H7 (cell line): Measurements from ENCODE around the gene PRR9. TPM values are rescaled to one million over a fixed set of nuclear protein-coding genes. Genes with fewer than 3 reads are reported as not detected.
A peak's percentile ranks its signal among the peaks of the same experiment; 100 is the strongest.

Source experiments
- DNase-seq: peaks from one replicate; pipeline ENCODE4 v3.0.0; 2012
- H3K27me3 ChIP-seq: 2 replicates; pipeline ENCODE4 v1.6.0; 2011; ENCODE audit warnings: mild to moderate bottlenecking, low read length; ENCODE audit not compliant: control insufficient read depth, insufficient read depth
- H3K36me3 ChIP-seq: replicated peaks from 2 replicates; pipeline ENCODE4 v1.5.1; 2011; ENCODE audit warnings: low read length; ENCODE audit not compliant: control insufficient read depth, insufficient read depth
- H3K4me3 ChIP-seq: 2 replicates; pipeline ENCODE4 v1.5.1; 2011; ENCODE audit warnings: low read depth, mild to moderate bottlenecking, control low read depth, low read length, moderate library complexity; ENCODE audit not compliant: insufficient read depth
- total RNA-seq: library from RNA; depleted of rRNA; stranded (reverse); fragments of >200 nt; shearing (Covaris generic); gene quantifications from 2 replicates; pipeline ENCODE4 v1.2.3, GENCODE V29; 2014

The PRR9 gene
- total RNA-seq, 1 experiment from 2014 or later, result not detected

DNA sequence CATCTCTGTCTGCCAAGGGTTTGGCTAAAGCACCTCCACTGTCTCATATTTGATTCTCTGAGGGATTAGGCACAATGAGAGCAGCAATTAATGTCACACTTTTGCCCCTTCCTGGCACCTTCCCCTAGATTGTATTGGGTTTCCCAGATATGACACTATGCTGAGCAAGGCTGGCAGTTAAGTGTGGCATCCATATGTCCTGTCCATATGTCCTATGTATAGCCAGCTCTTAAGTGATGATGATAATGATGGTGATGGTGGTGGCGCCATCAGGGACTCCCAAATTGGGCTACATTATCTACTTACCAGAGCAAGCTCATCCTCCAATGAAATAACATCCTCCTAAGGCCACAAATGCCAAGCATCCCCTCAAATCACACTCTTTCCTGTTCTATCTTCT lies 28.6 kb downstream of the PRR9 start:
- no peaks in the 10 kb centered on the region for H3K27me3 ChIP-seq
- H3K4me3 ChIP-seq, result no peak overlapping the region
- no peak for DNase-seq
- H3K36me3 ChIP-seq, result no peaks in the 10 kb centered on the region

DNA sequence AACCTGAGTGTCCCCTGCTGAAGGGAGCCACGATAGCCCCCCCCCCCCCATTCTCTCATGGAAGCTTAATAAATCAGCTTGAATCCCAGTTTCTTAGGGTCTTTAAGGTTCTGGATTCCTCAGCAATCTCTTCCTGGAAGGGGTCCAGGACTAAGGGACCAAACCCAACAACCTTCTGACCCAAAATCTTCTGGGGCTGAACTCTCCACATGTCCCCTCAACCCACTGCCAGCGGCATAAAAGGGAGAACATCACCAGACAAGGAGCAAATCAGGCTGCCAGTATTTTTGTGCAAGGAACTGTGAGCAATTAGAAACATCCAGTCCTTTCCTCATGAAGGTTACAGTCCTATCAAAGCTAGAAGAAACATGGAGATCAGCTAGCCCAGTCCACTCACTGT lies 29.4 kb downstream of the PRR9 start:
- H3K4me3 ChIP-seq, result no peak overlapping the region
- no peak for DNase-seq
- no peaks in the 10 kb centered on the region for H3K27me3 ChIP-seq
- H3K36me3 ChIP-seq, result no peaks in the 10 kb centered on the region

DNA sequence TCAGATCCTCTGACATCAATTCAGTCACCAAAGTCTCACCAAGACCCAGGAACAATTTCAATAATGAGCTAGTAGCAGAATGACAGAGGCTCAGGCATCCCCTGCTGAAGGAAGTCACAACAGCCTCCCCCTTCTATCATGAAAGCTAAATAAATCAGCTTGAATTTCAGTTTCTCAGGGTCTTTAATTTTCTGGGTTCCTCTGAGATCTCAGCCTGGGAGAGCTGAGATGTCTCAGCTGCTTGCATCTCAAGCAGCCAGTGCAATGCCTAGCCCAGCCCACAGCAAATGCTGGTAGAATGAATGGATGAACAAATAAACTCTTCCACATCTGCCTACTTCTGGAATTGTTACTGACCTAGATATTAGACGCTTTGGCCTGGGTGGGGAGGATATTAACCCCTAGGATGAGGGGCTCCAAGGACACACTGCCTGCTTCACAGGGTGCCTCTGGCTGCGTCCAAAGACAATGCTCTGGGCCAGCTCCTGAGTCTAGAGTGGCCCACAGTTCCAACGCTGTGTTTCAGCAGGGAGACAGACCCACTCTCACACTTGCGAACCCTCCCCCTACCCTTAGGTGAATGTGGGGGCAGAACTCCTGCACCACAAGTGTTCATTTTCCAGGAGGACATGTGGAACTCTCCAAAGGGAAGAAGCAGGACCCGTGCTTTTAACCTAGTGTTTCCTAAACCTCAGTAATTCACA lies 30.9 kb downstream of the PRR9 start:
- DNase-seq, result no peak
- no peaks in the 10 kb centered on the region for H3K36me3 ChIP-seq
- no peak overlapping the region for H3K4me3 ChIP-seq
- no peaks in the 10 kb centered on the region for H3K27me3 ChIP-seq

GRCh38 chr1:153250166-153250565 lies 32.8 kb downstream of the PRR9 start:
- Histone ChIP-seq H3K27me3 (no peaks in the 10 kb centered on the region), H3K4me3 (no peak overlapping the region), H3K36me3 (no peaks in the 10 kb centered on the region)
- DNase-seq, result no peak

- Histone ChIP-seq H3K36me3 (no peaks in the 10 kb centered on the region), H3K4me3 (no peak overlapping the region), H3K27me3 (no peaks in the 10 kb centered on the region)
- no peak for DNase-seq
These were observed 33.7 kb downstream of the PRR9 start for GRCh38 chr1:153251087-153251486.

DNA sequence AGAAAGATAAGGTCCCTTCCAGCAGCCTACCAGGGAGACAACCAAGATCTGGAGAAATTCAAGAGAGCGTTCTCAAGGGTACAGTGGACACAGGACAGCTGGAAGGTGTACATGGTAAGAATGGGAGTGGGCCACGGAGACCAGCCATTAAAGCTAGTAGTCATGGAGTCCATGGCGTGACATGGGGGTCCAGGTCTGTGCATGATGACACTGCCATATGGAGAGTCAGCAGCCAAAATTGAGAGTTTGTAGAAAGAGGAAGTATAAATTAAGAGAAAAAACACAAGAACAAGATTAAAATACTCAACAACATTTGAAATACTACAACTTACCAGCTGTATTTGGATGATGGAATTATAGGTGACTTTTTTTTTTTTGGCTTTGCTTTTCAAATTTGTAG lies 34.2 kb downstream of the PRR9 start:
- DNase-seq, result no peak
- Histone ChIP-seq H3K27me3 (no peaks in the 10 kb centered on the region), H3K4me3 (no peak overlapping the region), H3K36me3 (no peaks in the 10 kb centered on the region)

DNA sequence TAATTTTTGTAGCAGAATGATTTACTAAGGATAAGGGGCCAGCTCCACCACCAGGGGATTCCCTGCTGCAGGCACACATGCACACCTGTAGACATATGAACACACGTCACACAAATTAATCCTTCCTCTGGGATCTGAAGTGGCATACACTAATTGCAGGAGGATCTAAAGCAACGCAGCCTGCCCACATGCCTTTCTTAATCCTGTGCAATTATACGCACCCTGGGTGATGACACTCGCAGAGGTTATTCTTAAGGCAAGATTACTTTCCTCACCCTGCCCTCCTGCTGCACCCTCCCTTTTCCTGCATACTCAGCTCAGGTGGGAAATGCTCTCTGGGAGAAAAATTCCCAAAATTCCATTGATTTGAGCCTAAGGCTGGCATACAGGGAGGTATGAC lies 34.6 kb downstream of the PRR9 start:
- DNase-seq, result no peak
- Histone ChIP-seq H3K27me3 (no peaks in the 10 kb centered on the region), H3K4me3 (no peak overlapping the region)

DNA sequence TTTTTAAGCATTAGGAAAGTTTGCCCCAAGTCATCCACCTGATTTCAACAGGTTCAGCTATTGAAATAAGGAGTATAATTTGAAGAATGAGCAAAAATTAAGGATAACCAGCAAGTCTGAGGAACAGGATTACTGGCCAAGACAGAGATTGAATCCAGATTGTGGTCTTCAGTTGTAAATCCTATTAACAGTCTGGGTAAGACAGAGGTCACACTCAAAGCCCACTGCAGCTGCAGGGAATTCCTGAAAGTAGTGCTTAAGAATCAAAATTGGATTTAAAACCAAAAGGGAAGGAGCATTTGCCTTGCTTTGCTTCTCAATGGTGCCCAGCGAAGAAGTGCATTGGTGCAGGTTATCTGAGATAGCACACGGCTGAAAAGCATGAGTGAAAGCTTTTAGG lies 35.7 kb downstream of the PRR9 start:
- no peak overlapping the region for H3K4me3 ChIP-seq
- no peak for DNase-seq
- H3K36me3 ChIP-seq, result no peaks in the 10 kb centered on the region
- H3K27me3 ChIP-seq, result no peaks in the 10 kb centered on the region

More for the DNA sequence above, 34.6 kb downstream of the PRR9 start:
- no peaks in the 10 kb centered on the region for H3K36me3 ChIP-seq

- no peak for DNase-seq
- Histone ChIP-seq H3K27me3 (no peaks in the 10 kb centered on the region), H3K36me3 (no peaks in the 10 kb centered on the region), H3K4me3 (no peak overlapping the region)
These were observed 36.3 kb downstream of the PRR9 start for GRCh38 chr1:153253693-153254092.

- H3K27me3 ChIP-seq, result peaks cover 15% of the 10 kb centered on the region
- no peak within 1 kb of the TSS for H3K4me3 ChIP-seq
- no peaks in the 10 kb centered on the region for H3K36me3 ChIP-seq
- no peak for DNase-seq
These were observed 42.0 kb downstream of the PRR9 start, which contains the start of gene LORICRIN for GRCh38 chr1:153259387-153259786. LORICRIN (plus strand) TSS chr1:153259687; CDS start chr1:153260950, 1,263 bp downstream.

- peak; percentile 63 for DNase-seq
- peaks cover 15% of the 10 kb centered on the region for H3K27me3 ChIP-seq
- no peaks in the 10 kb centered on the region for H3K36me3 ChIP-seq
- no peak overlapping the region for H3K4me3 ChIP-seq
These were observed 43.3 kb downstream of the PRR9 start for GRCh38 chr1:153260585-153261280.

- peaks cover 15% of the 10 kb centered on the region for H3K27me3 ChIP-seq
- H3K36me3 ChIP-seq, result no peaks in the 10 kb centered on the region
- peak; percentile 61 for DNase-seq
- H3K4me3 ChIP-seq, result peak overlapping the region; percentile 18; the same call in 1 of the 2 replicates
These were observed 44.1 kb downstream of the PRR9 start for GRCh38 chr1:153261281-153262069.

DNA sequence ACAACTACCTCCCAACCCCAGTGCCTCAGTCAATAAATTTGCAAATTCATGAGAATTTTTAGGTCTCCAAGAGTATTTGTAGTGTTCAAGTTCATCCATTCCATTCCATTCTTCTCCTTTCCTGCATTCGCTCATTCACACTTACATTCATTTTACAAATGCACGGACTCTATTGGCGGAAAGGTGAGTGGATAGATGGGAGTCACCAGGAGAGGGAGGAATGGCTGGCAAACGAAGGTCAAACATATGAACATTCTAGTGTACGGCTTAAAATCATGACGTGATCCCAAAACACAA lies 44.6 kb downstream of the PRR9 start:
- Histone ChIP-seq H3K36me3 (no peaks in the 10 kb centered on the region), H3K4me3 (peak overlapping the region; percentile 18; the same call in 1 of the 2 replicates), H3K27me3 (peaks cover 15% of the 10 kb centered on the region)
- no peak for DNase-seq

DNA sequence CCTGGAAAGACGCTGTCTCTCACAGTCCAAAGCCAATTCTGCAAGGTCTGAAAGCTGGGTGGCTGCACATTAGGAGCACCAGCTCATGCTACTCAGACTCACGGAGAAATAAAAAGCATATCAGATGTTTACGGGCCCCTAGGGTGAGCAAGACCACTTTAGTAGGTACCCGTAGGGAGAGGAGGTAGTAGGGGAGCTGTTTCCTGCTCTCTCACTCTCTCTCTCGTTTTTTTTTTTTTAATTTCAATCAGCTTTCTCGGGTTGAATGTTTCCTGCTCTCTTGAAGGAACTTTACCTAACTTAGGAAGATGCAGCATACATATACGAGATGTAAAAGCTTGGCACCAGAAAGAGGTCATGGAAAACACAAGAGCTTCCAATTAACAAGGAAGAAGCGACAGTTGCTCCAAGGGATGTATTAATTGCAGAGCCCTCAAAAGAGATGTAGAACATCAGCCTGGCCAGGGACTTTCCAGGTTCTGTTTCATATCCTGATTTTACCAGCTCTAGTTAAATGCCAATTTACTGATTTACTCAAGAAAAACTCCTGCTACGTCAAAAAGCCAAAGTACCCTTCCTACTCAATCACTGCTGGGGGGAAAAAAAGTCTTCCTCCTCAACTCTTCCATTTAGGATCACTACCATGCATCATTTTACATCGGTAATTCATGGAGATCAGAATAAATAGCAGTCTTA lies 45.2 kb downstream of the PRR9 start:
- DNase-seq, result no peak
- Histone ChIP-seq H3K36me3 (no peaks in the 10 kb centered on the region), H3K27me3 (peaks cover 15% of the 10 kb centered on the region), H3K4me3 (no peak overlapping the region)
